ENCODE results near the gene HTRA1.

Gene HTRA1

DNA sequence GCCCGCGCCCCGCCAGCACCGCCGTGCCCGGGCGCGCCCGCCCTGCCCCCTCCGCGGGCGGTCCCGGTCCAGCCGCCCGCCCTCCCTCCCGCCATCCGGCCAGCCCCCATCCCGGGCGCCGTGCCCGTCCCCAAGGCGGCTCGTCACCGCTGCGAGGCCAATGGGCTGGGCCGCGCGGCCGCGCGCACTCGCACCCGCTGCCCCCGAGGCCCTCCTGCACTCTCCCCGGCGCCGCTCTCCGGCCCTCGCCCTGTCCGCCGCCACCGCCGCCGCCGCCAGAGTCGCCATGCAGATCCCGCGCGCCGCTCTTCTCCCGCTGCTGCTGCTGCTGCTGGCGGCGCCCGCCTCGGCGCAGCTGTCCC is at the start of gene HTRA1:
TSS of gene HTRA1 (plus strand) at position 187 of the 362 bp plus-strand sequence. CDS start at position 287, 100 bp downstream.
- Mint-ChIP-seq H3K27ac (no peak within 1 kb of the TSS), H3K4me1 (peaks cover 8% of the 10 kb centered on the region), H3K27me3 (peaks cover 71% of the 10 kb centered on the region), H3K36me3 (ENCODE audit: low read depth) (no peaks in the 10 kb centered on the region), H3K9me3 (no peaks in the 10 kb centered on the region), H3K4me3 (peak within 1 kb of the TSS; percentile 71)
- no peak for ATAC-seq
- peak; percentile 7 for DNase-seq

GRCh38 chr10:122413327-122413726 is 48.0 kb upstream of the HTRA1 start:
- no peaks in the 10 kb centered on the region for H3K27me3 Mint-ChIP-seq
- no peak for ATAC-seq

GRCh38 chr10:122417667-122418066 is 43.7 kb upstream of the HTRA1 start:
- Mint-ChIP-seq H3K4me1 (peaks cover 78% of the 10 kb centered on the region), H3K27me3 (no peaks in the 10 kb centered on the region), H3K9me3 (peaks cover 8% of the 10 kb centered on the region), H3K4me3 (no peak overlapping the region), H3K27ac (peak overlapping the region; percentile 70), H3K36me3 (ENCODE audit: low read depth) (peaks cover 49% of the 10 kb centered on the region)
- ATAC-seq (no peak), DNase-seq (no peak)

More at GRCh38 chr10:122413327-122413726, 48.0 kb upstream of the HTRA1 start:
- H3K27ac Mint-ChIP-seq = no peak overlapping the region
- peaks cover 4% of the 10 kb centered on the region for H3K9me3 Mint-ChIP-seq
- H3K36me3 Mint-ChIP-seq (ENCODE audit: low read depth) = peaks cover 42% of the 10 kb centered on the region
- peaks cover 39% of the 10 kb centered on the region for H3K4me1 Mint-ChIP-seq
- DNase-seq = no peak
- no peak overlapping the region for H3K4me3 Mint-ChIP-seq

GRCh38 chr10:122419016-122419415 is 42.3 kb upstream of the HTRA1 start:
- Mint-ChIP-seq H3K9me3 (peaks cover 8% of the 10 kb centered on the region), H3K27ac (no peak overlapping the region), H3K36me3 (ENCODE audit: low read depth) (peaks cover 47% of the 10 kb centered on the region), H3K4me3 (no peak overlapping the region), H3K27me3 (no peaks in the 10 kb centered on the region), H3K4me1 (peaks cover 86% of the 10 kb centered on the region)
- DNase-seq (no peak), ATAC-seq (no peak)

DNA sequence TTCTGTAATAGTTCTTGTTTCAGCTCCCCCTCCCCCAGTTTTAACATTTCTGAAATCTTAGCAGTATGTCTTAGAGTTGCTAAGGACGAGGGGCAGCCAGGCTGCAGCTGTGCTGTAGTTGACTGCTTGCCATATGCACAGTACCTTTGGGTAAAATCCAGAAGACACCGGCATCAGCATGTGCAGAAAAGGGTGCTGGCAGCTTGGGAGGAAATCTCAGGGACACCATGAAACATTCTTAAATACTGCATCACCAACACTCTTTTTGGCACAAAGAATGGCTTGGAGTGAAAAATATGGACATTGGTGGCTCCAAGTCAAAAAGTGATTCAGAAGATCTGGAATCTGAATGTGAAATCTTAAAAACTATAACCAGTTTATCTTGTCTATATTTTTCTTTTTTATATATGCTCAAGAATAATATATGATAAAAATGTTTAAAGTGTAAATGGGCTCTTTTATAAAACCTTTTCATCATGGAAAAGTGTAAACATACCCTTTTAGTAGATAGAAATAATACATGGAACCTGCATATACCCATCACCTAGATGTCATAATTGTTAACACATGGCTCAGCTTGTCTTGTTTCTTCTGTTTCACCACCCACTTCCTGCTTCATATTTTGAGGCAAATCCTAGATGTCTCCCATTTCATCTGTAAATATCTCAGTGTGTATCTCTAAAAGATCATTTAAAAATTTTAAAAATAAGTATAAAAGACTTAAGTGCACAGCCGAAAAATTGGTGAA is 41.3 kb upstream of the HTRA1 start:
- Mint-ChIP-seq H3K4me3 (no peak overlapping the region), H3K9me3 (peaks cover 8% of the 10 kb centered on the region), H3K4me1 (peaks cover 88% of the 10 kb centered on the region), H3K27ac (no peak overlapping the region), H3K36me3 (ENCODE audit: low read depth) (peaks cover 42% of the 10 kb centered on the region), H3K27me3 (no peaks in the 10 kb centered on the region)
- ATAC-seq (no peak), DNase-seq (no peak)

GRCh38 chr10:122420624-122421007 is 40.7 kb upstream of the HTRA1 start:
- no peak for ATAC-seq
- no peaks in the 10 kb centered on the region for H3K27me3 Mint-ChIP-seq
- no peak overlapping the region for H3K4me3 Mint-ChIP-seq

GRCh38 chr10:122421054-122421625 is 40.2 kb upstream of the HTRA1 start:
- Mint-ChIP-seq H3K9me3 (peaks cover 8% of the 10 kb centered on the region), H3K4me1 (peaks cover 80% of the 10 kb centered on the region), H3K27me3 (no peaks in the 10 kb centered on the region), H3K4me3 (no peak overlapping the region), H3K27ac (peak overlapping the region; percentile 21), H3K36me3 (ENCODE audit: low read depth) (peaks cover 36% of the 10 kb centered on the region)
- DNase-seq (no peak), ATAC-seq (no peak)

More at GRCh38 chr10:122420624-122421007, 40.7 kb upstream of the HTRA1 start:
- Mint-ChIP-seq H3K36me3 (ENCODE audit: low read depth) (peaks cover 38% of the 10 kb centered on the region), H3K27ac (no peak overlapping the region), H3K9me3 (peaks cover 8% of the 10 kb centered on the region), H3K4me1 (peaks cover 83% of the 10 kb centered on the region)
- no peak for DNase-seq

GRCh38 chr10:122421742-122422141 is 39.6 kb upstream of the HTRA1 start:
- DNase-seq (no peak), ATAC-seq (no peak)
- Mint-ChIP-seq H3K4me1 (peaks cover 76% of the 10 kb centered on the region), H3K27me3 (no peaks in the 10 kb centered on the region), H3K9me3 (peaks cover 8% of the 10 kb centered on the region), H3K36me3 (ENCODE audit: low read depth) (peaks cover 32% of the 10 kb centered on the region), H3K27ac (peak overlapping the region; percentile 55), H3K4me3 (no peak overlapping the region)

DNA sequence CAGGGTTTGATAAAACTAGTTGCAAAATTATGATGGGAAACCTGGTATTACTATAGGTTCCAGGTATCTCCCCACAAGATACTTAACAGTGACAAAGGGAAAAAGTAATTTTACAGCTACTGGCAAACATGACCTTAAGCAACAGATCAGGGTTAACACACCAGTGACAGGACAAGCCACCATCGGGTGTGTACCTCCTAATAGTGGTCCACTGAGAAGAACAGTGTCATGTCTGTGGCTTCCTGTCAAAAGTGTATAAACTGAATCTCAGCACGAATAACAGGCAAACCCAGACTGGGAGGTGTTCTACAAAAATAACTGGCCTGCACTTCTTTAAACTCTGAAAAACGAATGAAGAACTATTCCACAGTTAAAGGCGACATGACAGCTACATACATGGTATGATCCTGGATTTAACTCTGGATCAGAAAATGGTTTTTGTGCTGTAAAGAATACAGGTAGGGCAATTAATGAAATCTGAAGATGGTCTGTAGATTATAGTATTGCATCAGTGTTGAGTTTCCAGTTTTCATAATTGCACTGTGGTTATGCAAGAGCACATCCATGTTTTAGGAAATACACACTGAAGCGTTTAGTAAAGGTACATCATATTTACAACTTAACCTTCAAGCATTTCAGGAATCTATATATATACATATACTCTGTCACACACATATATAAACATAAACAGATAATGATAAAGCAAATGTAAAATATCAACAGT is 38.9 kb upstream of the HTRA1 start:
- Mint-ChIP-seq H3K27me3 (no peaks in the 10 kb centered on the region), H3K4me3 (no peak overlapping the region), H3K36me3 (ENCODE audit: low read depth) (peaks cover 29% of the 10 kb centered on the region), H3K4me1 (peaks cover 75% of the 10 kb centered on the region), H3K9me3 (peaks cover 4% of the 10 kb centered on the region), H3K27ac (no peak overlapping the region)
- no peak for DNase-seq
- peak; percentile 69 for ATAC-seq

DNA sequence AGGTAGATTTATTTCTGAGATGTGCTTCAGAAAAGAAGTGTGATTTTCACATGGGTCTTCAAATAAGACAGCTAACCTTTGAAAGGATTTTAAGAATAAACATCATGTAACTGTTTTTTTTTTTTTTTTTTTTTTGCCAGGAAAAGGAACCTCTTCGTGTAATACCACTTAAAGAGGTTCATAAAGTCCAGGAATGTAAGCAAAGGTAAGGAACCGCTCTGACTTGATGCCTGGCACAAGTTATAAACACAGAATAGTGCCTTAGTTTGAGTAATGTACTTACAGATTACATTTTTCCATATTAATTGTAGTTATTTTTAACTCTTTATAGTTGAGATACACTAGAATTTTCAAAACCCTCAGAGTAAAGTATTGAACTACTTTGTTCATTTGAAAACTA is 37.3 kb upstream of the HTRA1 start:
- no peak for DNase-seq
- peaks cover 61% of the 10 kb centered on the region for H3K4me1 Mint-ChIP-seq
- H3K27me3 Mint-ChIP-seq = no peaks in the 10 kb centered on the region
- H3K27ac Mint-ChIP-seq = no peak overlapping the region
- no peak overlapping the region for H3K4me3 Mint-ChIP-seq
- ATAC-seq = no peak
- H3K9me3 Mint-ChIP-seq = no peaks in the 10 kb centered on the region
- peaks cover 16% of the 10 kb centered on the region for H3K36me3 Mint-ChIP-seq (ENCODE audit: low read depth)

DNA sequence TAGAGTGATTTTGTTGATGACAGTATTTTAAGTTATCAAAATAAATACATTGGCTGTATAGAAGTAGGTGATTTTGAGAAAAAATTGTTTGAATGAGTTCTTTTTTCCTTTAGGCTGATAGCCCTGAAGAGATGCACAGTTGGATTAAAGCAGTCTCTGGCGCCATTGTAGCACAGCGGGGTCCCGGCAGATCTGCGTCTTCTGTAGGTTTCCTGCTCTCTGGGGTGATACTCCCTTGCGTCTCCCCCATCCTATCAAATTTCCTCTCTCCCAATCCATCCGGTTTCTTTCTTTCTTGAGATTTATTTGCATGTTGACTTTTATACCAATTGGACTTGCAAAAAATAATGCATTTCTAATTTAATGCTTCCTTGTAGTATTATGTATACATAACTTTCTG is 34.5 kb upstream of the HTRA1 start:
- Mint-ChIP-seq H3K4me3 (no peak overlapping the region), H3K9me3 (no peaks in the 10 kb centered on the region), H3K27me3 (no peaks in the 10 kb centered on the region), H3K4me1 (peaks cover 36% of the 10 kb centered on the region), H3K27ac (no peak overlapping the region), H3K36me3 (ENCODE audit: low read depth) (peaks cover 7% of the 10 kb centered on the region)
- no peak for ATAC-seq
- DNase-seq = no peak

GRCh38 chr10:122427280-122427679 is 34.1 kb upstream of the HTRA1 start:
- H3K27me3 Mint-ChIP-seq = no peaks in the 10 kb centered on the region
- no peak overlapping the region for H3K4me3 Mint-ChIP-seq
- ATAC-seq (no peak), DNase-seq (no peak)
- H3K36me3 Mint-ChIP-seq (ENCODE audit: low read depth) = peaks cover 6% of the 10 kb centered on the region
- no peak overlapping the region for H3K27ac Mint-ChIP-seq
- H3K9me3 Mint-ChIP-seq = no peaks in the 10 kb centered on the region
- H3K4me1 Mint-ChIP-seq = peaks cover 31% of the 10 kb centered on the region

GRCh38 chr10:122435212-122435827 is 26.0 kb upstream of the HTRA1 start:
- peaks cover 2% of the 10 kb centered on the region for H3K9me3 Mint-ChIP-seq
- H3K36me3 Mint-ChIP-seq (ENCODE audit: low read depth) = no peaks in the 10 kb centered on the region
- no peak overlapping the region for H3K4me3 Mint-ChIP-seq
- no peak for ATAC-seq
- H3K27ac Mint-ChIP-seq = no peak overlapping the region
- DNase-seq = no peak
- H3K27me3 Mint-ChIP-seq = no peaks in the 10 kb centered on the region
- H3K4me1 Mint-ChIP-seq = no peaks in the 10 kb centered on the region

DNA sequence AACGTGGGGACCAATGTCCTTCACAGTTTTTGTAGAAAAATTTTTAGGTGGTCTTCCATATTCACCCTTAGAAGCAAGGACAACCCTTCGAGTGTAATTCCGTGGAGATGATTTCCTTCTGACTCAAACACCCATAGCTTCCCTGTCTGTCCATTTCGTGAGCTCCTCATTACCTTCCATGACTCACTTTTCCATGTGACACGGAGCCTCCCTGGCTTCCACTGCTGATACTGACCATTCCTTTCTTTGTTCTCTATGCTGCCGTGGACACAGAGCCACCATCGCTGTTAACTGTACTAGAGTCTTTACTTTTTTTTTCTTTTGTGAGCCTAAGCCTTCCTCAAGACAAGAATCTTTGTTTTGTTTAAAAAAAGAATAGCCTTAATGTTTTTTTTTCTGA is 19.4 kb upstream of the HTRA1 start:
- Mint-ChIP-seq H3K4me1 (no peaks in the 10 kb centered on the region), H3K27ac (no peak overlapping the region), H3K36me3 (ENCODE audit: low read depth) (no peaks in the 10 kb centered on the region), H3K27me3 (no peaks in the 10 kb centered on the region), H3K9me3 (peaks cover 4% of the 10 kb centered on the region), H3K4me3 (no peak overlapping the region)
- ATAC-seq = no peak
- no peak for DNase-seq

Measured in activated naive CD8-positive, alpha-beta T cell treated with anti-CD3 and anti-CD28 coated beads, Interleukin-2, amount 50 U/mL, for 24 hours (primary cell).